Left colon (tissue), 2 donors: ENCODE measurements around the gene PRKG2. TPM values are rescaled to one million over a fixed set of nuclear protein-coding genes. Genes with fewer than 3 reads are reported as not detected.
A peak's percentile ranks its signal among the peaks of the same experiment; 100 is the strongest.

Source experiments
- ATAC-seq: fragments of 200-7000 bp; cut with Tn5 transposase; one replicate; pipeline ENCODE4 v1.9.1; 2020; ENCODE audit warnings: mild to moderate bottlenecking, moderate library complexity
- DNase-seq, 2 donors: peaks; one replicate each; pipeline ENCODE4 v3.0.0-alpha.2; 2020
- intact Hi-C, 2 donors: fragments of 100-400 bp; cut with DNase I in 1 of 2; cut with micrococcal nuclease in 1 of 2; formaldehyde crosslinking; loops; one replicate each; pipeline versions ENCODE4 v1.11.2 to v1.14.0; 2022; cut with DNase I, micrococcal nuclease
- total RNA-seq, 2 donors: library from RNA; stranded (reverse); fragmentation: NEBNext Ultra II Directional; extraction: Animal tissue kit (Norgen Biotek cat#: 25700); gene quantifications; one replicate each; pipeline ENCODE4 v1.2.1, GENCODE V29; 2021
- donor health status: DM: no; HTN: no; CAD: no.
- donor health status: DM: yes; HTN: yes; CAD: no.

Gene PRKG2
- total RNA-seq, 2 donors from 2014 or later = 8.0 to 12.3 TPM

DNA sequence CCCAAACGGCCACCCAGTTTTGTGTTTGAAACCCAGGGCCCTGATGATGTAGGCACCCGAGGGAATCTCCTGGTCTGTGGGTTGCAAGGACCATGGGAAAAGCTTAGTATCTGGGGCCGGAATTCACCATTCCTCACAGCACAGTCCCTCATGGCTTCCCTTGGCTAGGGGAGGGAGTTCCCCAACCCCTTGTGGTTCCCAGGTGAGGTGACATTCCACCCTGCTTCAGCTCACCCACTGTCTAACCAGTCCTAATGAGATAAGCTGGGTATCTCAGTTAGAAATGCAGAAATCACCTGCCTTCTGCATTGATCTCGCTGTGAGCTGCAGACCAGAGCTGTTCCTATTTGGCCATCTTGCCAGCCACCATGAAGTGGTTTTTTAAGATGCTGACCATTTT, 84.0 kb downstream of the PRKG2 start:
- intact Hi-C loops = no loop called here
- ATAC-seq (no peak), DNase-seq (no peak)

DNA sequence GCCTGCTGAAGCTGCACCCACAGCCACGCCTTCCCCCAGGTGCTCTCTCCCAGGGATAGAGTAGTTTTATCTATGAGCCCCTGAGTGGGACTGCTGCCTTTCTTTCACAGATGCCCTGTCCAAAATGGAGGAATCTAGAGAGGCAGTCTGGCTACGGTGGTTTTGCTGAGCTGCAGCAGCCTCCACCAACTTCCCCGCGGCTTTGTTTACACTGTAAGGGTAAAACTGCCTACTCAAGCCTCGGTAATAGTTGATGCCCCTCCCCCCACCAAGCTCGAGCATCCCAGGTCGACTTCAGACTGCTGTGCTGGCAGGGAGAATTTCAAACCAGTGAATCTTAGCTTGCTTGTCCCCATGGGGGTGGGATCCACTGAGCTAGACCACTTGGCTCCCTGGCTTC, 84.5 kb downstream of the PRKG2 start:
- DNase-seq (no peak), ATAC-seq (no peak)
- intact Hi-C loops = no loop called here

DNA sequence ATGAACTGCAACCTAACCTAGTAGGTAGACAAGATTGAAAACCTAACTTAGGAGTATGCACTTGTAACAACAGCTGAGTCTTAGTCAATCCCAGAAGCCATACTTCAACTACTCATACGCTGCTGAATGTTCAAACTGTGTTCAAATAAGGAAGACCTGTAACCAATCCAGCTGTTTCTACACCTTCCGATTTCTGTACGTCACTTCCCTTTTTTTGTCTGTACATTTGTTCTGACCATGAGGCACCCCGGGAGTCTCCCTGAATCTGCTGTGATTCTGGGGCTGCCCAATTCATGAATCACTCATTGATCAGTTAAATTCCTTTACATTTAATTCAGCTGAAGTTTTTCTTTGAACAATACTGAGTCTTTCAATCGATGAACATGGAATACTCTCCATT, 95.0 kb downstream of the PRKG2 start:
- no peak for DNase-seq
- intact Hi-C loops = no loop called here
- ATAC-seq = no peak

DNA sequence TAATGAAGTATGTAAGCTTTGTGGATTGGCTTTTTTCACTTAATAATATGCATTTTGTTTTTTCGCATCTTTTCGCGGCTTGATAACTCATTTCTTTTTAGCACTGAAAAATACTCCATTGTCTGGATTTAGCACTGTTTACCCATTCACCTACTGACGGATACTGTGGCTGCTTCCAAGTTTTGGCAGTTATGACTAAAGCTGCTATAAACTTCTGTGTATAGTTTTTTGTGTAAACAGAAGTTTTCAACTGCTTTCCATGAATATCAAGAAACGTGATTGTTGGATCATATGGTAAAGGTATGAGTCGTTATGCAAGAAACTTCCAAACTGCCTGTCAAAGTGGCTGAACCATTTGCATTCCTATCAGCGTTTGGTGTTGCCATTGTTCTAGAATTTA, 96.9 kb downstream of the PRKG2 start:
- peak; percentile 31 for ATAC-seq
- DNase-seq = no peak

DNA sequence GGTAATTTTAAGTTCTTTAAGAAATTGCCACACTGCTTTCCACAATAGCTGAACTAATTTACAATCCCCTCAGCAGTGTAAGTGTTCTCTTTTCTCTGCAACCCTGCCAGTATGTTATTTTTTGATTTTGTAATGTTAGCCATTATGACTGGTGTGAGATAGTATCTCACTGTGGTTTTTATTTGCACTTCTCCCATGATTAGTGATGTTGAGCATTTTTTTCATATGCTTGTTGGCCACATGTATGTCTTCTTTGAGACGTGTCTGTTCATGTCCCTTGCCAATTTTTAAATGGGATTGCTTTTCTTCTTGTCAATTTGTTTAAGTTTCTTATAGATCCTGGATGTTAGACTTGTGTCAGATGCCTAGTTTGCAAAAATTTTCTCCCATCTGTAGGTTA, 98.5 kb downstream of the PRKG2 start:
- no peak for DNase-seq
- intact Hi-C loops = no loop called here

More for the DNA sequence above, 96.9 kb downstream of the PRKG2 start:
- intact Hi-C loops = no loop called here

DNA sequence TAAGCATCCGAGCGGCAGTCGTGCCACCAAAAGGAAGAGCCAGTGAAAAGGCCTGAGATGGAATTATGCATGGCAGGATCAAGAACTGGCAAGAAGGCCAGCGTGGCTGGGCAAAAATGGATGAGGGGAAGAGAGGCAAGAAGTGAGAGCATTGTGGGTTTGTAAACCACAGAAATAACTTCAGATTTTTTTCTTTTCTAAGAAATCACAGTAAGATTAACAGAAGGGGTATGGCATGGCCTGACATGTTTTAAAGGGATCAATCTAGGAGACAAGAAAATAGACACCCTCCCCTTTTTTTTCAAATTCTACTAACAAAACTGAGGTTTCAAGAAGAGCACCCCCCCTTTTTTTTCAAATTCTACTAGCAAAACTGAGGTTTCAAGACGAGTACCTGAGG, 102.0 kb downstream of the PRKG2 start:
- intact Hi-C loops = no loop called here
- DNase-seq (no peak), ATAC-seq (no peak)

More for the DNA sequence above, 98.5 kb downstream of the PRKG2 start:
- ATAC-seq = no peak

DNA sequence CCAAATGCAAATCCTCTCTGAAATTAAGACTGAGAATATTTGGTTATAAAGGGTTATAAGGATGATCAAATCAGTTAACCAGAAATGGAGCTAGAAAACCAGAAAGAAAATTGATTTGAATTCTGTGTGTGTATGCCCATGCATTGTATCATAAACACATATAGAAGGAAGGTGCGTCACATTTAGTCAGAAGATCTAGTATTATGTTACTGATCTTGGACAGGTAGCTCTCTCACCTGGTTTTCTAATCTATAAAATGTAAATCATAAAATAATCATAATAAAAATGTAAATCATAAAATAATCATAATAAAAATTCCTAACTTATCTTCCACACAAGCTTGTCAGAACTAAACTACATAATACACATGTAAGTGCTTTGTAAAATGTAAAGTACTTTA, 105.7 kb downstream of the PRKG2 start:
- peak; percentile 96 for ATAC-seq
- intact Hi-C loops = no loop called here
- DNase-seq = no peak

DNA sequence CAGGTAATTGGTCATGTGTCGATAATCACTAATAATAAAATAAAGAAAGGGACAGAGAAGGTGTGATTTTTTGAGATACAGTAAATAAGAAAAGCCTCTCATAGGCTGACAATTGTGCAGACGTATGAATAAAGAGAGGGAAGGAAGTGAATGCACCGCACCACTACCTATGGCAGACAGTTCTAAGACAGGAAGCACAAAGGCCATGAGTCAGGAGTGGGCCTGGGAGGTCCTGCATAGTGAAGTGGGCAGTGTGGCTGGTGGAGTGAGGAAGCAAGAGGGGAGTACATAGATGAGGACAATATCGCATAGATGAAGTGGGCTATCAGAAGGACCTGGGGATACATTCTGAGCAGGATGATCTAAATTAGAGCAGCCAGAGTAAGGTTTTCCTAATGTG, 108.9 kb downstream of the PRKG2 start:
- intact Hi-C loops = no loop called here
- no peak for ATAC-seq
- DNase-seq = no peak

DNA sequence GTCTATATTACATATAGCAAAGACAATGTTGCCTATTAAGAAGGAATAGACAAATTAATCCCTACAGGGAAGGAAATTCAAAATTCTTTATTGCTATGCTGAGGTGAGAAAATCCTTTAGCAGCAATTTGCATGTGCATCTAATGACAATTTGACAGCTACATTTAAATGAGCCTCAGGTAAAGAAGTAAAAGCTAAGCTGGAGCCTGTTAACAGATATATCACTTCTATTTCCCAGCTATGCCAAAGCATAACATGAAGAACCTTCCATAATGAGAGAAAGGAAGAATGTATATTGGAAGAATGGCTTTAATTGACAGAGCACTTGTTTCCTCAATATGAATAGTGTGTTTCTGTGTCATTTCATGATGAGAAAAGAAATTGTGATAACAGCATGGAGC, 112.9 kb downstream of the PRKG2 start:
- DNase-seq (no peak), ATAC-seq (no peak)
- intact Hi-C loops = no loop called here

DNA sequence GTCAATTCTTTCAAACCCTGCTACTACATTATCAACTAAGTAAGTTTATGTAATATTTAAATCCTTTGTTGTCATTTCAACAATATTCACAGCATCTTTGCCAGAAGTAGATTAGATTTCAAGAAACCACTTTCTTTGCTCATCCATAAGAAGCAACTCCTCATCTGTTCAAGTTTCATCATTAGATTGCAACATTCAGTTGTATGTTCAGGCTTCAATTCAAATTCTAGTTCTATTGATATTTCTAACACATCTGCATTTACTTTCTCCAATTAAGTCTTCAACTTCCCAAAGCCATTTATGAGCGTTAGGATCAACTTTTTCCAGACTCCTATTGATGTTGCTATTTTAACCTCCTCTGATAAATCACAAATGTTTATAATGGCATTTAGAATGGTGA, 118.5 kb downstream of the PRKG2 start:
- DNase-seq (no peak), ATAC-seq (no peak)
- intact Hi-C loops = no loop called here

DNA sequence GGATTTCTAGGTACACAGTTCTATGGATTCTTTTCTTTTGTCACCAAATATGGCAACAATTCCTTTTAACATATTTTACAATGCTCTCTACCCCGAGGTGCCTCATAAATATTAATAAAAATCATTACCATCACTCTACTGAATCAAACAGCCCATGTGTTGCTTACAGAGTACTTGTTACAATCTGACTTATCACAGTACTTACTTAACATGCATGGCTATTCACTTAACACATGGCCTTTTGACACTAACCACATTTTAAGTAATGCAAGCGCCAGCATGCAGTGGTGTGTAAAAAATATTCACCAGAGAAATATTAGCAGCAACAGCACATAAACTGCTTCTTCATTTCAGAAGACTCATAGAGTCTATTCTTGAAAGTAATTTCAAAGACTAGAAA, 119.6 kb downstream of the PRKG2 start:
- DNase-seq (no peak), ATAC-seq (no peak)
- intact Hi-C loops = no loop called here

DNA sequence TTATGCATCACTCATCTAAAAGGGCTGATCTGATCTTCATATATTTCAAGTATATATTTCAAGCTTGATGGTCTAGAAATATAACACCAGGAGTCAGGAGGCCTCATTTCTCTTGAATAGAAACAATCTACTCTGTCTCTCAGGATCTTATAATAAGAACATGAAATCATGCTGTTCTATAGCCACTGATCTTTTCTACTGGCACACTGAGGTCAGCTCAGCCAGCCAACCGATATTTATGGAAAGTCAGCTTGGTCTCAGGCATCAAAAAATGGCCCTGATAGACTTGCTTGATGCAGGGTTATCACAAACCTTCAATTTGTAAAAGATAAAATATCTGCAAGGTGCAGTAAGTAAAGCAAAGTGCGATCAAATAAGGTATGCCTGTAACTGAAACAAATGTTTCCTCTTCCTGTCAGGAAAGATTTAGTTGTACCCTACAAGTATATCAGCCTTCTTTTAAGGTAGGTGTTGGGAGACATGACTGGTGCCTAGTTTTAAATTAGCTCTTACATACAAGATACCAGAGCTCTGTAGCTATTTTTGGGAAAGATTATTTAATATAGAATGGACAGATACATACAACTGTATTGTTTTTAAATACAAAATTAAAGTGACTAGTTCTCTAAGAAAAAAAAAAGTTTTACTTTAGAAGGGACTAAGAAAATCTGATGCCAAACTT, 121.2 kb downstream of the PRKG2 start:
- intact Hi-C loops = no loop called here

DNA sequence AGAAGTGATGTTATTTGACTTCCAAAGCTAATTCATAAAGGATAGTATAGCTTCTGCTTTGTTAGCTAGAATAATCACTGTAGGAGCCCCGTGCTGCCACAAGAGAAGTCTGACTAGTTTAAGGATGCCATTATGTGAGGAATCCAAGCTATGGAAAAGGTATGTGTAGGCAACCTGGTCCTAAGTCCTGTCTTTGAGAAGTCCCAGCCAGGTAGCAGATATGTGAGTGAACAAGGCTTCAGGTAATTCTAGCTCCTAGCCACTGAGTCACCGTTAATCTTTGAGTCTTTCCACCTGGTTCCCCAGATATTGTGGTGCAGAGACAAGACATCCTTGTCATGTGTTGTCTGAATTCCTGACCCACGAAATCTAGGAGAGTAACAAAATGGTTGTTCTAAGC, 129.0 kb downstream of the PRKG2 start:
- intact Hi-C loops = no loop called here
- DNase-seq (no peak), ATAC-seq (no peak)

More for the DNA sequence above, 121.2 kb downstream of the PRKG2 start:
- no peak for DNase-seq
- ATAC-seq = no peak

DNA sequence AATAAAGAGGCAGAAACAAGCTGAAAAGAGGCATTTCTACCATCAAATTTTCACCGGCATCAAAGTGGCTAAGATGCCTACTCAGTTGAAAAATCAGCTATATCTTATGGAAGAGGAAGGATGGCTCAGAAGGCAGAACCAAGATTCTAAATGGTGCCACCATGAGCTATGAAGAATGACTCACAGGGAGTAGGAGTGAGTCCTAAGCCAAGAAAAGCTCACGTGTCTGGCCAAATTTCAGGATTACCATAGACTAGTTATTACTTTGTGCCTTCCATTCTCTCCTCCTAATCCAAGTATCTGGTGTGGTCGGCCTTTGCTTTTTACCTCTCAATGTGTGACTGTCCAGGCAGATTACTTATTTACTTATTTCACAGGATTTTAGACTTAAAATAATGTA, 129.7 kb downstream of the PRKG2 start:
- intact Hi-C loops = no loop called here
- no peak for DNase-seq
- no peak for ATAC-seq

DNA sequence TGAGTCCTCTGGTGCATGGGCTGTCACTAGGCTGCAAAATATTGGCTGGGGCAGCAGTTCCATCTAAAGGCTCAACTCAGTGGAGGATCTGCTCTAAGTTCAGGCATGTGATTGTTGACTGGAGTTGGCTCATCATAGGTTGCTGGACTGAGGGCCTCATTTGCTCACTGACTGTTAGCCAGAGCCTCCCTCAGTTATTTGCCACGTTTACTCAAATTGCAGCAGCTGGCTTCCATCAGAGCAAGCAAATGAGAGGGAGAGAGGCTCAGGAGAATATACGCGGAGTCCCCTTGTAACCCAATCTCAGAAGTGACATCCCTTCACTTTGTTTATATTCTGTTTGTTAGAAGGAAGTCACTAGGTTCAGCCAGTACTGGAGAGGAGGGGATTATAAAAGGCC, 130.4 kb downstream of the PRKG2 start:
- intact Hi-C loops = no loop called here
- DNase-seq = no peak
- ATAC-seq = no peak

DNA sequence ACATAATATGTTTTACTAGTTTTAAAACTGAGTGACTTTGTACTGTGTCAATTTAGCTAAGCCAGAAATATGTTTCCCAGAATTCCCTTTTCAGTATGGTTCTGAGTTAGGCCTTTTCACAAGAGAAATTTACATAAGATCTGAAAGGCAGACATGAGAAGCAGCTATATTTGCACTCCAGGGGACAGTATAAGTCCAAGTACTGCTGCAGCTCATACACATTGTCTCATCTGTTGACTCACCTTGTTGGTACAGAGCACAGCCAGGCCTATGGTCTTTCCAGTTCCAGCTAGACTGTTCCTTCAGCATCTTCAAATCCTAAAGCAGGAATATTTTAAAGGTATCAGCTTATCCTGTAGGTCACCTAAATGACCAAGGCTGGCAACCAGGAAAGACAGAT, 131.0 kb downstream of the PRKG2 start:
- intact Hi-C loops = no loop called here
- DNase-seq (no peak), ATAC-seq (peak; percentile 93)

DNA sequence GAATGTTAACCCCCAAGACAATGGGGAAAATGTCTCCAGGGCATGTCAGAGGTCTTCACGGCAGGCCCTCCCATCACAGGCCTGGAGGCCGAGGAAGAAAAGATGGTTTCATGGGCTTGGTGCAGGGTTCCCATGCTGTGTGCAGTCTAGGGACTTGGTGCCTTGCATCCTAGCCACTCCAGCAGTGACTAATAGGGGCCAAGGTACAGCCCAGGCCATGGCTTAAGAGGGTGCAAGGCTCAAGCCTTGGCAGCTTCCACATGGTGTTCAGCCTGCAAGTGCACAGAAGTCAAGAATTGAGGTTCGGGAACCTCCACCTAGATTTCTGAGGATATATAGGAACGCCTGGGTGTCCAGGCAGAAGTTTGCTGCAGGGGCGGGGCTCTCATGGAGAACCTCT, 133.9 kb downstream of the PRKG2 start:
- DNase-seq = no peak
- intact Hi-C loops = no loop called here
- no peak for ATAC-seq

DNA sequence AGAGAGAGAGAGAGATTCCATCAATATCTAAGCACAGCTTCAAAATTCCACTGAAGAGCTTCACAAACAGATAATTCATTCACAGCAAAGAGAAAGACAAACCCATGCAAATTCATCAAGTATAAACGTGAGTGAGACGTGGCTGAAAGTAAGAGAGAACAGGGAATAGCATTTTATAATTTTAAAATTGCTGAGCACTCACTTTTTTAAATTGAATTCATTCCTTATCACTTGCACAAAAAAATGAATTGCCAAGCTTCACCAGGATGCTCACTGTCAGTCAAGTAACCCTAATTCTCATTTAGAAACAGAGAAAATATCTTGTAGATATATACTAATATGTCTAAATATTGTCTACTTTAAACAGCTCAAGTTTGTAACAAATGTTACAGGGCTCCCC, 144.0 kb downstream of the PRKG2 start:
- no peak for DNase-seq
- intact Hi-C loops = loop anchor here in 1 of 2 donors (10.0 kb wide), 1 partner anchor 194 kb away; no protein-coding TSS in a partner anchor
- ATAC-seq = no peak

DNA sequence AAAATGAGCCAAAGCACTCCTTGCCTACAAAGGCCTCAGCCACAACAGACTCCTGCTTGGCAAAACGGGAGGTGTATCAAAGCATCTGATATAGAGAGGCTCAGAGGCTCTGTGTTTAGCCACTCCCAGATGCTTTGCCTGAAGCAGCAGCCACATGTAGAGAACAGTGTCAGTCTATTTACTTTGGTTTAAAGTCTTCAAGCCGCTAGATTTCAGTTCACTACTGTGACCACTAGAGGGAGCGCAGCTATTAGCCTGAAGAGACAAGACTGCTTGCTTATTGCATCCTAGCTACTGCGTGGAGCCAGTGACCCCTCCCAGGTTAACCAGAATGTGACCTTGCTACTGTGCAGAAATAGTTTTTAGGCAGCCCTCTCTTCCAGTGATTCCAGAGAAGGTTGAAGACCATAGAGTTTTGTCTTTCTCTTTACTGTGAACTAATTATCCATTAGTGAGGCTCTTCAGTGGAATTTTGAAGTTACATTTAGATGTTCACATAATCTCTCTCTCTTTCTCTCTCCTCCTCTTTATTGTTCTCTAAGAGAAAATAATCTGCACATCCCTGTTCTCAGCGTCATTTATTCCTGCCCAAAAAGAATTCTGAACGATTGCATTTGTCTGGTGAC, 145.2 kb downstream of the PRKG2 start:
- DNase-seq (peak; percentile 53 to 58), ATAC-seq (peak; percentile 90)
- intact Hi-C loops = loop anchor here in 1 of 2 donors (5.0 to 10.0 kb wide), 2 partner anchors 195 to 282 kb away; no protein-coding TSS in a partner anchor

DNA sequence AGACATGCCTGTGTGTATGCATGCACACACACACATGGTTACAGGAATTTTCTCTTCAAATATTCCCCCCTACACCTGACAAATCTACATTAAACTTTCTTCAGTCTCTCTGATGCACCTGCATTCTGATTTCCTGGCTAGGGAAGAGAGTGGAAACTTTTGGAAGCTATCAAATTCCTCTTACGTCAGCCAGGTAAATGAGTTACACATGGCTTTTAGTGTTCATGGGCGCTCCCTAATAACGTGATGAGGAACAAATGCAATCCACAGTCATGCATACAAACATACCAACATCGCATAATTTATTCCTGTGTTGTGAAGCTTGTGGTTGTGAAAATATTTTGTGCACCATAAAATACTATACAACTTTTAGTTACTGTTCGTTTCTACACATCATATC, 149.6 kb downstream of the PRKG2 start:
- intact Hi-C loops = loop anchor here in 1 of 2 donors (5.0 kb wide), 1 partner anchor 287 kb away; no protein-coding TSS in a partner anchor
- ATAC-seq (no peak), DNase-seq (no peak)

DNA sequence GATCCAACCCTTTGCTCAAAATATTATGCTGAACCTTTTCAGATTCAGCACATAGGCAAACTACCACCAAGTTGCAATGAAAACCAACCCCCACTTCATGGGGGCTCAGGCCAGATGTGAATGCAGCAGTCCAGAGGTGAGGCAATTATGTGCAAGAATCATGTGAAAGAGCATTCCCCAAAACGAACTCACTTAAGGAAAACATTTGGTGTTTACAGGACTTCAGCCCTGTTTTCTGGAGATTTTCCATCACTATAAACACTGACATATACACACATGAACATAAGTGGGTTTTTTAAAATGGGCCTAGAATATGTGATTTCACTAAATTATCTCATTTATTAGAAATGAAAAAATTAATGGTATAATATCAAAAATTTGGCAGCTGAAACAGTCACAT, 153.0 kb downstream of the PRKG2 start:
- intact Hi-C loops = no loop called here
- DNase-seq = no peak

More for the DNA sequence above, 153.0 kb downstream of the PRKG2 start:
- no peak for ATAC-seq
